B cell (primary cell): Measurements from ENCODE around the gene GLIS1. TPM values are rescaled to one million over a fixed set of nuclear protein-coding genes. Genes with fewer than 3 reads are reported as not detected.

Experiments
- ATAC-seq: fragments of 200-7000 bp; cut with Tn5 transposase; one replicate; pipeline ENCODE4 v1.10.0; 2021; ENCODE audit warnings: low read depth, mild to moderate bottlenecking, moderate number of reproducible peaks, moderate library complexity
- CTCF ChIA-PET: fragments of 350-600 bp; sonication (Branson Sonifier 250); formaldehyde crosslinking; loops from one replicate; lab custom pipeline; 2021; ENCODE audit warnings: antibody characterized with exemption, inconsistent platforms; lab: Charles Lee
- POLR2A ChIA-PET: fragments of 350-600 bp; sonication (Branson Sonifier 250); formaldehyde crosslinking; loops from one replicate; lab custom pipeline; 2021; ENCODE audit warnings: antibody characterized with exemption; lab: Charles Lee
- DNase-seq: peaks from one replicate; pipeline ENCODE4 v3.0.0; 2013
- H2AFZ ChIP-seq: 2 replicates; pipeline ENCODE4 v1.6.1; 2012; ENCODE audit warnings: mild to moderate bottlenecking, low read depth, low read length; ENCODE audit not compliant: insufficient read depth, poor library complexity, severe bottlenecking
- H3K27ac ChIP-seq, 2 donors: 1 replicate in 1 of 2; 2 replicates in 1 of 2; pipeline ENCODE4 v1.5.1; 2012 to 2013; ENCODE audit warnings: low read length in 2 of 2, mild to moderate bottlenecking in 2 of 2, moderate library complexity in 1 of 2
- H3K27me3 ChIP-seq, 4 experiments: fragments of 200-600 bp in 1 of 4; sonication (generic) in 1 of 4; replicated peaks in 1 of 4; 1 replicate in 2 of 4; 2 replicates in 2 of 4; pipeline versions ENCODE4 v1.6.1 to v1.7.0; 2013 to 2016; ENCODE audit warnings: low read length in 3 of 4, mild to moderate bottlenecking in 2 of 4, mixed read lengths in 1 of 4, moderate library complexity in 1 of 4; ENCODE audit not compliant: insufficient read depth in 4 of 4, control insufficient read depth in 3 of 4; ENCODE audit errors: control extremely low read depth in 1 of 4
- H3K36me3 ChIP-seq, 2 experiments: replicated peaks in 1 of 2; 1 replicate in 1 of 2; 2 replicates in 1 of 2; pipeline versions ENCODE4 v1.6.1 to v1.7.1; 2013; ENCODE audit warnings: low read length in 1 of 2; ENCODE audit not compliant: insufficient read depth in 2 of 2, control insufficient read depth in 1 of 2; ENCODE audit errors: control extremely low read depth in 1 of 2, extremely low read depth in 1 of 2
- H3K4me1 ChIP-seq, 2 donors: fragments of 200-600 bp in 1 of 2; sonication (generic) in 1 of 2; 1 replicate in 1 of 2; 2 replicates in 1 of 2; pipeline versions ENCODE4 v1.5.1 to v1.6.1; 2013 to 2017; ENCODE audit warnings: low read length in 2 of 2; ENCODE audit not compliant: control insufficient read depth in 2 of 2, insufficient read depth in 2 of 2
- H3K4me2 ChIP-seq: replicated peaks from 2 replicates; pipeline ENCODE3; 2012; ENCODE audit warnings: mild to moderate bottlenecking, low read depth, low read length; ENCODE audit not compliant: poor library complexity, severe bottlenecking
- H3K4me3 ChIP-seq, 5 experiments: fragments of 200-600 bp in 1 of 5; sonication (generic) in 1 of 5; 1 replicate in 3 of 5; 2 replicates in 2 of 5; pipeline versions ENCODE4 v1.5.1 to v1.7.0; 2011 to 2016; ENCODE audit warnings: low read length in 4 of 5, mild to moderate bottlenecking in 4 of 5, low read depth in 2 of 5, control low read depth in 1 of 5, moderate library complexity in 1 of 5; ENCODE audit not compliant: insufficient read depth in 1 of 5; ENCODE audit errors: control extremely low read depth in 1 of 5, extremely low read depth in 1 of 5
- H3K79me2 ChIP-seq: fragments of 200-600 bp; sonication (generic); one replicate; pipeline ENCODE4 v1.6.0; 2016; ENCODE audit warnings: low read length; ENCODE audit not compliant: control insufficient read depth, insufficient read depth
- H3K9ac ChIP-seq: fragments of 200-600 bp; sonication (generic); 2 replicates; pipeline ENCODE4 v1.6.1; 2017; ENCODE audit warnings: mild to moderate bottlenecking, low read length, moderate library complexity
- H3K9me3 ChIP-seq, 3 donors: one replicate each; pipeline versions ENCODE4 v1.6.1 to v1.7.1; 2013; ENCODE audit warnings: low read length in 2 of 3; ENCODE audit not compliant: control insufficient read depth in 2 of 3, insufficient read depth in 1 of 3; ENCODE audit errors: control extremely low read depth in 1 of 3
- H4K20me1 ChIP-seq: 2 replicates; pipeline ENCODE4 v1.6.0; 2012; ENCODE audit warnings: mild to moderate bottlenecking, low read length; ENCODE audit not compliant: insufficient read depth, control insufficient read depth, poor library complexity, severe bottlenecking
- H3K27ac Mint-ChIP-seq: one replicate; pipeline ENCODE4 v1.8.0; 2021; ENCODE audit warnings: mixed read lengths
- H3K27me3 Mint-ChIP-seq: one replicate; pipeline ENCODE4 v1.8.0; 2021; ENCODE audit warnings: mixed read lengths
- H3K4me1 Mint-ChIP-seq: one replicate; pipeline ENCODE4 v1.8.0; 2021; ENCODE audit warnings: mixed read lengths
- H3K4me3 Mint-ChIP-seq: one replicate; pipeline ENCODE4 v1.8.0; 2021; ENCODE audit warnings: mixed read lengths
- H3K9me3 Mint-ChIP-seq: one replicate; pipeline ENCODE4 v1.8.0; 2022; ENCODE audit warnings: mixed read lengths; ENCODE audit not compliant: insufficient read depth
- EZH2 ChIP-seq: IDR thresholded peaks from 2 replicates; pipeline ENCODE4 v1.6.1; 2012; ENCODE audit warnings: borderline replicate concordance, low read depth, mild to moderate bottlenecking, moderate library complexity, low read length; ENCODE audit not compliant: insufficient read depth, poor library complexity, severe bottlenecking
- WGBS: methylation state at CpG from one replicate; pipeline ENCODE4 v1.1.5; 2013; ENCODE audit warnings: missing lambda C conversion rate; ENCODE audit not compliant: insufficient coverage; 5-methylcytosine and 5-hydroxymethylcytosine counted together
- intact Hi-C: fragments of 100-400 bp; cut with micrococcal nuclease; formaldehyde crosslinking; loops from one replicate; pipeline ENCODE4 v1.10.0; 2022
- polyA plus RNA-seq: library from polyadenylated mRNA; depleted of rRNA; stranded (reverse); fragments of >200 nt; gene quantifications from 2 replicates; pipeline ENCODE4 v1.2.3, GENCODE V29; 2012
- total RNA-seq, 2 donors: library from RNA; stranded (reverse); fragments of 120-200 nt in 1 of 2; gene quantifications; 1 replicate in 1 of 2; 2 replicates in 1 of 2; pipeline versions ENCODE4 v1.2.3 to v1.2.4, GENCODE V29; 2013 to 2022
- TF ChIP-seq, protein P1 (sequence below): fragments of 200-600 bp; IDR thresholded peaks from one replicate; pipeline ENCODE4 v1.8.0; 2022; ENCODE audit warnings: antibody characterized with exemption, mild to moderate bottlenecking

GLIS1 gene
- total and polyA plus RNA-seq, 2 donors (not counting 1 experiment from before 2014, with no cell fraction given) = not detected

DNA sequence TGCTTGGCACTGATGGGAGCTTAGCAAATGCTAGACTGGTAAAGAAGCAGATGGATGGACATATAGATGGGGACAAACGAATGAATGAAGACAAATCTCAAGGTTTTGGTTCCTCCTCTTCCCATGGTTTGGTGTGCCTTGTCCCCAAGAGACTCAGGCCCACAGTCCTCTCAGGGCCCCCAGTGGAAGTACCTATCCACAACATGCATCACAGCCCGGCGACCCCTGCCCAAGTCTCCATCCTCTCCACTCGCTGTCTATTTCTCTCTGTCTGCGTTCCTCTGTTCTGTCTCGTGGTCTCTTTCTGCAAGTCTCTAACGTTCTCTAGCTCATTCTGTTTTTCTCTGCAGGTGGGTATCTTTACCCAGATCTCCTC is 85.8 kb downstream of the GLIS1 start:
- H3K9me3 Mint-ChIP-seq = no peaks in the 10 kb centered on the region
- no peak overlapping the region for H3K9ac ChIP-seq
- ATAC-seq = no peak
- H3K4me2 ChIP-seq = no peak overlapping the region
- no peaks in the 10 kb centered on the region for H4K20me1 ChIP-seq
- no peaks in the 10 kb centered on the region for H3K79me2 ChIP-seq
- ChIA-PET CTCF (no interaction called here), POLR2A (no interaction called here)
- no peak for DNase-seq
- TF ChIP-seq, protein P1, sequence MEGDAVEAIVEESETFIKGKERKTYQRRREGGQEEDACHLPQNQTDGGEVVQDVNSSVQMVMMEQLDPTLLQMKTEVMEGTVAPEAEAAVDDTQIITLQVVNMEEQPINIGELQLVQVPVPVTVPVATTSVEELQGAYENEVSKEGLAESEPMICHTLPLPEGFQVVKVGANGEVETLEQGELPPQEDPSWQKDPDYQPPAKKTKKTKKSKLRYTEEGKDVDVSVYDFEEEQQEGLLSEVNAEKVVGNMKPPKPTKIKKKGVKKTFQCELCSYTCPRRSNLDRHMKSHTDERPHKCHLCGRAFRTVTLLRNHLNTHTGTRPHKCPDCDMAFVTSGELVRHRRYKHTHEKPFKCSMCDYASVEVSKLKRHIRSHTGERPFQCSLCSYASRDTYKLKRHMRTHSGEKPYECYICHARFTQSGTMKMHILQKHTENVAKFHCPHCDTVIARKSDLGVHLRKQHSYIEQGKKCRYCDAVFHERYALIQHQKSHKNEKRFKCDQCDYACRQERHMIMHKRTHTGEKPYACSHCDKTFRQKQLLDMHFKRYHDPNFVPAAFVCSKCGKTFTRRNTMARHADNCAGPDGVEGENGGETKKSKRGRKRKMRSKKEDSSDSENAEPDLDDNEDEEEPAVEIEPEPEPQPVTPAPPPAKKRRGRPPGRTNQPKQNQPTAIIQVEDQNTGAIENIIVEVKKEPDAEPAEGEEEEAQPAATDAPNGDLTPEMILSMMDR = no peak
- TF ChIP-seq EZH2 = no peak
- 86% methylated on average over 7 of the region's 7 CpGs for WGBS
- no peak overlapping the region for H2AFZ ChIP-seq
- no peaks in the 10 kb centered on the region for H3K4me1 Mint-ChIP-seq
- no peak overlapping the region for H3K27ac ChIP-seq
- H3K27me3 ChIP-seq = peaks cover 0 to 7% (median 3%) of the 10 kb centered on the region in 4 experiments
- no peak overlapping the region for H3K27ac Mint-ChIP-seq
- no peak overlapping the region for H3K4me3 ChIP-seq
- intact Hi-C loops = no loop called here
- H3K4me1 ChIP-seq = no peaks in the 10 kb centered on the region
- no peaks in the 10 kb centered on the region for H3K9me3 ChIP-seq
- peaks cover 14% of the 10 kb centered on the region for H3K27me3 Mint-ChIP-seq
- H3K36me3 ChIP-seq = no peaks in the 10 kb centered on the region
- H3K4me3 Mint-ChIP-seq = no peak overlapping the region

DNA sequence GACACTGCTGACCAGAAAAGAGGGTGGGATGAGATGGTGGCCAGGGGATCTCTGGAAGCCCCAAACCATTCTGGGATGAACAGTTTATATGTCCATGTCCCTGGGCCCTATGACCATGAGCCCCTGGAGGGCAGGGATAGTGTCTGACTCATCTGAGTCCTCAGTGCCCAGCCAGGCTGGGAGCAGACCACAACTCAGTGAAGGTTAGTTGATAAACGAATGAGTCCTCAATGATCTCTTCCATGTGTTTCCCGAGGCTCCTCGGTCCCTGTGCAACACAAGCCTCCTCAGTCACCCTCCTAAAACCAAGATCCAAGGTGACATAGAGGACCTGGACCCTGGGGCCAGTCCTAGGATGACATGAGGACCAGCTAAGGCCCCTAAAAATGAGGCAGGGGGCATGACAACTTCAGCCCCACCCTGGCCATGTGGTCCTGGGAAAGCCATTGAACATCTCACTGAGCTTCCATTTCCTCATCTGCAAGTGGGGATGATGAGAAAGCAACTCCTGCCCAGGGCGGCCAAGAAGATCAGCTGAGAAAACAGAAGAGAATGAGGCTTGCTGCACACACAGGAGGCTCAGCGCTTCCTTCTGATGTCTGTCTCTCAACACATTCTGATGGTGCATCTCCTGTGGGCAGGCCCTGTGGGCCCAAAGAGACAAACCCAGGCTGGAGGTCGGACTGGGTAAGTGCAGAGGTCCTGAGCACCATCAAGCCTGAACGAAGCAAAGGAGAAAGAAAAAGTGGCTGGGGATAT is 86.3 kb downstream of the GLIS1 start:
- Histone ChIP-seq H3K4me1 (no peaks in the 10 kb centered on the region), H3K27ac (no peak overlapping the region), H3K9me3 (no peaks in the 10 kb centered on the region), H3K4me3 (no peak overlapping the region), H2AFZ (no peak overlapping the region), H3K79me2 (no peaks in the 10 kb centered on the region), H4K20me1 (no peaks in the 10 kb centered on the region), H3K4me2 (no peak overlapping the region), H3K36me3 (no peaks in the 10 kb centered on the region), H3K27me3 (peaks cover 0 to 7% (median 2%) of the 10 kb centered on the region in 4 experiments), H3K9ac (no peak overlapping the region)
- Mint-ChIP-seq H3K27me3 (peaks cover 9% of the 10 kb centered on the region), H3K9me3 (no peaks in the 10 kb centered on the region), H3K27ac (no peak overlapping the region), H3K4me1 (no peaks in the 10 kb centered on the region), H3K4me3 (no peak overlapping the region)
- DNase-seq = no peak
- TF ChIP-seq, protein P1 = no peak
- no peak for TF ChIP-seq EZH2
- intact Hi-C loops = no loop called here
- ATAC-seq = no peak
- ChIA-PET POLR2A (no interaction called here), CTCF (no interaction called here)
- WGBS = 89% methylated on average over 7 of the region's 7 CpGs
